Endothelial cell of umbilical vein (primary cell): ENCODE measurements around the gene DISP2. TPM values are rescaled to one million over a fixed set of nuclear protein-coding genes. Genes with fewer than 3 reads are reported as not detected.

ENCODE experiments used
- BruUV-seq: library from RNA; stranded (reverse); fragments of 400-500 nt; replicated peaks from 2 replicates; lab custom pipeline; 2021; lab: Mats Ljungman, UMichigan
- CTCF ChIA-PET: fragments of 300-600, 350-600 bp; sonication (Branson Sonifier 250); formaldehyde crosslinking; loops from one replicate; lab custom pipeline; 2021; ENCODE audit warnings: antibody characterized with exemption, inconsistent platforms; lab: Charles Lee
- POLR2A ChIA-PET: fragments of 300-600, 350-600 bp; sonication (Branson Sonifier 250); formaldehyde crosslinking; loops from one replicate; lab custom pipeline; 2021; ENCODE audit warnings: antibody characterized with exemption, inconsistent platforms; lab: Charles Lee
- DNase-seq: peaks from one replicate; pipeline ENCODE4 v3.0.0-alpha.2; 2011; ENCODE audit warnings: low read depth, low spot score
- FAIRE-seq: peaks from 2 replicates; lab custom pipeline; 2011; peaks lifted over from hg19 to GRCh38; lab: Jason Lieb, UNC
- H2AFZ ChIP-seq: 2 replicates; pipeline ENCODE4 v1.6.0; 2012; ENCODE audit warnings: low read depth, low read length, control low read depth, inconsistent platforms
- H3K27ac ChIP-seq: 2 replicates; pipeline ENCODE4 v1.5.1; 2011; ENCODE audit warnings: low read depth, mild to moderate bottlenecking, control low read depth, low read length, moderate library complexity; ENCODE audit not compliant: insufficient read depth
- H3K27me3 ChIP-seq, 2 experiments: 2 replicates each; pipeline versions ENCODE4 v1.6.0 to v1.6.1; 2011; ENCODE audit warnings: low read length in 2 of 2, mixed read lengths in 1 of 2; ENCODE audit not compliant: control insufficient read depth in 2 of 2, insufficient read depth in 2 of 2
- H3K36me3 ChIP-seq, 2 experiments: 2 replicates in 1 of 2; 3 replicates in 1 of 2; pipeline ENCODE4 v1.5.1; 2011; ENCODE audit warnings: low read length in 2 of 2, mild to moderate bottlenecking in 1 of 2, moderate library complexity in 1 of 2; ENCODE audit not compliant: control insufficient read depth in 2 of 2, insufficient read depth in 2 of 2; ENCODE audit errors: extremely low read depth in 1 of 2
- H3K4me1 ChIP-seq: 3 replicates; pipeline ENCODE4 v1.5.1; 2011; ENCODE audit warnings: mild to moderate bottlenecking, low read length; ENCODE audit not compliant: control insufficient read depth, insufficient read depth; ENCODE audit errors: extremely low read depth
- H3K4me2 ChIP-seq: 2 replicates; pipeline ENCODE4 v1.6.1; 2011; ENCODE audit warnings: low read length, control low read depth, mixed read lengths; ENCODE audit not compliant: insufficient read depth
- H3K4me3 ChIP-seq, 3 experiments: fragments of 200-600 bp in 1 of 3; sonication (generic), shearing (Covaris generic) in 1 of 3; replicated peaks in 1 of 3; 2 replicates each; pipeline ENCODE4 v1.5.1; 2011 to 2016; ENCODE audit warnings: control low read depth in 3 of 3, low read length in 3 of 3, mild to moderate bottlenecking in 2 of 3, inconsistent platforms in 1 of 3, low read depth in 1 of 3, moderate library complexity in 1 of 3; ENCODE audit not compliant: insufficient read depth in 1 of 3
- H3K79me2 ChIP-seq: 2 replicates; pipeline ENCODE4 v1.6.0; 2012; ENCODE audit warnings: low read length, inconsistent platforms; ENCODE audit not compliant: control insufficient read depth, insufficient read depth
- H3K9ac ChIP-seq: replicated peaks from 2 replicates; pipeline ENCODE3; 2011; ENCODE audit warnings: low read length, control low read depth; ENCODE audit not compliant: insufficient read depth; ENCODE audit errors: extremely low read depth
- H3K9me1 ChIP-seq: replicated peaks from 3 replicates; pipeline ENCODE4 v1.6.0; 2011; ENCODE audit warnings: mild to moderate bottlenecking, low read length; ENCODE audit not compliant: control insufficient read depth, insufficient read depth; ENCODE audit errors: extremely low read depth
- H3K9me3 ChIP-seq: replicated peaks from 2 replicates; pipeline ENCODE4 v1.5.1; 2012; ENCODE audit warnings: low read length, inconsistent platforms; ENCODE audit not compliant: control insufficient read depth, insufficient read depth
- H4K20me1 ChIP-seq: replicated peaks from 2 replicates; pipeline ENCODE3; 2011; ENCODE audit warnings: mild to moderate bottlenecking, low read length; ENCODE audit not compliant: control insufficient read depth, insufficient read depth; ENCODE audit errors: extremely low read depth
- CTCF ChIP-seq, 2 donors: IDR thresholded peaks; 1 replicate in 1 of 2; 2 replicates in 1 of 2; pipeline ENCODE4 v1.5.1; 2011; ENCODE audit warnings: low read length in 2 of 2, mild to moderate bottlenecking in 2 of 2, moderate library complexity in 2 of 2, control low read depth in 1 of 2, inconsistent platforms in 1 of 2, low read depth in 1 of 2; ENCODE audit not compliant: insufficient read depth in 1 of 2; ENCODE audit errors: extremely low read depth in 1 of 2
- EZH2 ChIP-seq: IDR thresholded peaks from 2 replicates; pipeline ENCODE4 v1.6.1; 2012; ENCODE audit warnings: borderline replicate concordance, low read depth, mild to moderate bottlenecking, moderate library complexity, low read length, inconsistent platforms; ENCODE audit not compliant: severe bottlenecking
- FOS ChIP-seq: IDR thresholded peaks from 2 replicates; pipeline ENCODE4 v1.6.1; 2011; ENCODE audit warnings: mild to moderate bottlenecking, low read length, moderate library complexity, borderline replicate concordance; ENCODE audit not compliant: insufficient read depth
- GATA2 ChIP-seq: IDR thresholded peaks from 2 replicates; pipeline ENCODE4 v1.7.0; 2011; ENCODE audit warnings: low read depth, mild to moderate bottlenecking, moderate library complexity, mixed read lengths, low read length; ENCODE audit not compliant: insufficient read length, insufficient read depth
- JUN ChIP-seq: IDR thresholded peaks from 2 replicates; pipeline ENCODE4 v1.6.1; 2011; ENCODE audit warnings: borderline replicate concordance, low read depth; ENCODE audit not compliant: insufficient read length, insufficient read depth
- MAX ChIP-seq: IDR thresholded peaks from 2 replicates; pipeline ENCODE4 v1.6.1; 2011; ENCODE audit not compliant: insufficient read depth, insufficient read length
- MYC ChIP-seq: IDR thresholded peaks from one replicate; pipeline ENCODE4 v1.6.1; 2011; ENCODE audit warnings: mild to moderate bottlenecking, low read depth, low read length
- POLR2A ChIP-seq: IDR thresholded peaks from 2 replicates; pipeline ENCODE4 v1.6.1; 2012; ENCODE audit warnings: low read depth, mild to moderate bottlenecking, control low read depth, low read length
- POLR2AphosphoS5 ChIP-seq: IDR thresholded peaks from 2 replicates; pipeline ENCODE4 v1.6.1; 2012; ENCODE audit warnings: low read depth, mild to moderate bottlenecking, control low read depth, low read length, moderate library complexity; ENCODE audit not compliant: insufficient read depth
- dilution Hi-C: fragments of 300-500 bp; cut with MboI; formaldehyde crosslinking; loops from one replicate; pipeline ENCODE4 v1.15.0; 2019; ENCODE audit warnings: low sequenced_read_pairs; ENCODE audit not compliant: extremely low pct_ligation_motif_present
- intact Hi-C: fragments of 100-400 bp; cut with micrococcal nuclease; formaldehyde crosslinking; loops from one replicate; pipeline ENCODE4 v1.10.0; 2022
- polyA plus RNA-seq, 4 experiments: library from polyadenylated mRNA; depleted of rRNA in 3 of 4; stranded (reverse) in 3 of 4; unstranded in 1 of 4; fragments of >200 nt; gene quantifications; 2 replicates each; pipeline versions ENCODE4 v1.2.1 to v1.2.3, GENCODE V29; 2011 to 2012; ENCODE audit warnings: missing spikeins in 1 of 4
- total RNA-seq: library from RNA; stranded (reverse); gene quantifications from 2 replicates; pipeline ENCODE4 v1.2.3, GENCODE V29; 2021

The DISP2 gene
- total and polyA plus RNA-seq, 2 donors (not counting 3 experiments of a cell fraction or from before 2014, with no cell fraction given) = 0.10 to 1.2 TPM

- Histone ChIP-seq H2AFZ (no peak overlapping the region), H3K9ac (no peak overlapping the region), H3K9me1 (no peaks in the 10 kb centered on the region), H3K27ac (peak overlapping the region; percentile 55), H4K20me1 (no peaks in the 10 kb centered on the region), H3K4me3 (no peak overlapping the region), H3K27me3 (no peaks in the 10 kb centered on the region), H3K4me1 (peaks cover 50% of the 10 kb centered on the region), H3K4me2 (no peak overlapping the region), H3K9me3 (no peaks in the 10 kb centered on the region), H3K36me3 (no peaks in the 10 kb centered on the region), H3K79me2 (peaks cover 11% of the 10 kb centered on the region)
- peak; percentile 21 for FAIRE-seq
- ChIA-PET CTCF (interaction anchor here (1.0 to 5.3 kb wide), 7 partner anchors 12 to 94 kb away, joined by 3 to 81 read pairs (median 15); partner anchors contain the start of gene CCDC9B), POLR2A (interaction anchor here (2.4 kb wide), 1 partner anchor 13 kb away, joined by 12 read pairs; the partner anchor contains the start of gene CCDC9B)
- dilution Hi-C loops (no loop called here), intact Hi-C loops (no loop called here)
- no peak for DNase-seq
- no TSS peak for BruUV-seq
- TF ChIP-seq FOS = no peak
- TF ChIP-seq JUN = no peak
- TF ChIP-seq POLR2AphosphoS5 = no peak
- no peak for TF ChIP-seq EZH2
- no peak for TF ChIP-seq GATA2
- TF ChIP-seq POLR2A = peak; percentile 16
Measured at GRCh38 chr15:40327457-40327856, 30.6 kb upstream of the DISP2 start.

- Histone ChIP-seq H3K4me2 (peak overlapping the region; percentile 46), H3K9me3 (no peaks in the 10 kb centered on the region), H3K4me1 (peaks cover 48% of the 10 kb centered on the region), H4K20me1 (no peaks in the 10 kb centered on the region), H3K27me3 (no peaks in the 10 kb centered on the region), H2AFZ (no peak overlapping the region), H3K9me1 (no peaks in the 10 kb centered on the region), H3K4me3 (peak overlapping the region in 1 of 3 experiments; percentile 29), H3K9ac (peak overlapping the region; percentile 28), H3K27ac (peak overlapping the region; percentile 55), H3K79me2 (peaks cover 11% of the 10 kb centered on the region), H3K36me3 (no peaks in the 10 kb centered on the region)
- TF ChIP-seq FOS (no peak), EZH2 (no peak), POLR2A (no peak), JUN (no peak), GATA2 (no peak), MAX (no peak), CTCF (IDR thresholded peaks at IDR 0.05; ENCODE audit: extremely low read depth in 1 of 2, insufficient read depth in 1 of 2, low read depth in 1 of 2, low read length in 2 of 2) (no peak), MYC (no peak), POLR2AphosphoS5 (no peak)
- intact Hi-C loops = no loop called here
- ChIA-PET CTCF (interaction anchor here (0.9 to 5.3 kb wide), 11 partner anchors 11 to 77 kb away, joined by 3 to 81 read pairs (median 5); partner anchors contain the start of gene CCDC9B), POLR2A (interaction anchor here (0.9 to 2.4 kb wide), 4 partner anchors 12 to 15 kb away, joined by 3 to 12 read pairs (median 4); partner anchors contain the start of gene CCDC9B)
- dilution Hi-C loops = no loop called here
- BruUV-seq = no TSS peak
- DNase-seq (peak; percentile 39), FAIRE-seq (peak; percentile 82)
Measured at GRCh38 chr15:40328176-40328575, 29.8 kb upstream of the DISP2 start.
